Hepatocyte (in vitro differentiated cells): ENCODE data around the gene IL1RAPL2.

Experiments used
- CTCF ChIP-seq: fragments of 200-600 bp; sonication (generic); IDR thresholded peaks from 2 replicates; pipeline ENCODE4 v1.5.1; 2016; ENCODE audit warnings: antibody characterized with exemption, mild to moderate bottlenecking; ENCODE audit not compliant: poor library complexity
- EZH2 ChIP-seq: fragments of 200-600 bp; sonication (generic); IDR thresholded peaks from 2 replicates; pipeline ENCODE4 v1.6.1; 2016; ENCODE audit warnings: antibody characterized with exemption, mild to moderate bottlenecking, borderline replicate concordance
- EZH2phosphoT487 ChIP-seq: fragments of 200-600 bp; sonication (generic); IDR thresholded peaks from one replicate; pipeline ENCODE4 v1.6.1; 2018; ENCODE audit warnings: antibody characterized with exemption, mild to moderate bottlenecking, low read depth, moderate library complexity; ENCODE audit not compliant: unreplicated experiment, severe bottlenecking

- TF ChIP-seq CTCF, result no peak
- no peak for TF ChIP-seq EZH2
- no peak for TF ChIP-seq EZH2phosphoT487
These were observed 1137.9 kb downstream of the IL1RAPL2 start for GRCh38 chrX:105703876-105704275.
